Activated T-cell treated with anti-CD3 and anti-CD28 coated beads, Interleukin-2, amount 50 U/mL, for 4 hours (primary cell): ENCODE data around the gene PRKG2. TPM values are rescaled to one million over a fixed set of nuclear protein-coding genes. Genes with fewer than 3 reads are reported as not detected.
A peak's percentile ranks its signal among the peaks of the same experiment; 100 is the strongest.
"Not testable (repeated sequence)": the region's sequence is repeated elsewhere in the genome, so short reads cannot be mapped to it uniquely, and the experiment has no call there.

Experiments
- ATAC-seq, 2 donors: fragments of 200-7000 bp; cut with Tn5 transposase; one replicate each; pipeline ENCODE4 v1.10.0; 2021
- DNase-seq: peaks from one replicate; pipeline ENCODE4 v3.0.0-alpha.2; 2020
- H3K27me3 Mint-ChIP-seq: one replicate; pipeline ENCODE4 v1.8.0; 2021; ENCODE audit warnings: low read depth, mixed read lengths
- H3K36me3 Mint-ChIP-seq: one replicate; pipeline ENCODE4 v1.8.0; 2022; ENCODE audit warnings: mixed read lengths; ENCODE audit not compliant: insufficient read depth
- H3K4me1 Mint-ChIP-seq: one replicate; pipeline ENCODE4 v1.8.0; 2021; ENCODE audit warnings: low read depth, mixed read lengths
- H3K4me3 Mint-ChIP-seq: one replicate; pipeline ENCODE4 v1.8.0; 2021; ENCODE audit warnings: mild to moderate bottlenecking, moderate library complexity, mixed read lengths
- H3K9me3 Mint-ChIP-seq: one replicate; pipeline ENCODE4 v1.8.0; 2021; ENCODE audit warnings: mixed read lengths
- total RNA-seq, 3 donors: library from RNA; stranded (reverse); gene quantifications; one replicate each; pipeline ENCODE4 v1.2.1, GENCODE V29; 2021

PRKG2 gene
- total RNA-seq, 3 donors from 2014 or later = 0.05 to 0.32 (median 0.05) TPM

DNA sequence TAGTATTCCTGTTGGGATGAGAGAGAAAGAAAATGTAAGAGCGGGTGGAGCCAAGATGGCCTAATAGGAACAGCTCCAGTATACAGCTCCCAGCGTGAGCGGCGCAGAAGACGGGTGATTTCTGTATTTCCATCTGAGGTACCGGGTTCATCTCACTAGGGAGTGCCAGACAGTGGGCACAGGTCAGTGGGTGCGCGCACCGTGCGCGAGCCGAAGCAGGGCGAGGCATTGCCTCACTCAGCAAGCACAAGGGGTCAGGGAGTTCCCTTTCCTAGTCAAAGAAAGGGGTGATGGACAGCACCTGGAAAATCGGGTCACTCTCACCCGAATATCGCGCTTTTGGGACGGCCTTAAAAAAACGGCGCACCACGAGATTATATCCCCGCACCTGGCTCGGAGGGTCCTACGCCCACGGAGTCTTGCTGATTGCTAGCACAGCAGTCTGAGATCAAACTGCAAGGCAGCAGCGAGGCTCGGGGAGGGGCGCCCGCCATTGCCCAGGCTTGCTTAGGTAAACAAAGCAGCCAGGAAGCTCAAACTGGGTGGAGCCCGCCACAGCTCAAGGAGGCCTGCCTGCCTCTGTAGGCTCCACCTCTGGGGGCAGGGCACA, 61.2 kb downstream of the PRKG2 start:
- H3K4me3 Mint-ChIP-seq = peak overlapping the region; percentile 54
- H3K36me3 Mint-ChIP-seq = not testable (repeated sequence)

GRCh38 chr4:81152839-81153713, 61.9 kb downstream of the PRKG2 start:
- ATAC-seq (no peak), DNase-seq (no peak)
- H3K36me3 Mint-ChIP-seq = no peaks in the 10 kb centered on the region
- no peaks in the 10 kb centered on the region for H3K27me3 Mint-ChIP-seq
- H3K4me1 Mint-ChIP-seq = no peaks in the 10 kb centered on the region
- peak overlapping the region; percentile 54 for H3K4me3 Mint-ChIP-seq
- peaks cover 3% of the 10 kb centered on the region for H3K9me3 Mint-ChIP-seq

More for the DNA sequence above, 61.2 kb downstream of the PRKG2 start:
- H3K9me3 Mint-ChIP-seq, H3K4me1 Mint-ChIP-seq, ATAC-seq, H3K27me3 Mint-ChIP-seq: not testable (repeated sequence)
- peak; percentile 4 for DNase-seq

DNA sequence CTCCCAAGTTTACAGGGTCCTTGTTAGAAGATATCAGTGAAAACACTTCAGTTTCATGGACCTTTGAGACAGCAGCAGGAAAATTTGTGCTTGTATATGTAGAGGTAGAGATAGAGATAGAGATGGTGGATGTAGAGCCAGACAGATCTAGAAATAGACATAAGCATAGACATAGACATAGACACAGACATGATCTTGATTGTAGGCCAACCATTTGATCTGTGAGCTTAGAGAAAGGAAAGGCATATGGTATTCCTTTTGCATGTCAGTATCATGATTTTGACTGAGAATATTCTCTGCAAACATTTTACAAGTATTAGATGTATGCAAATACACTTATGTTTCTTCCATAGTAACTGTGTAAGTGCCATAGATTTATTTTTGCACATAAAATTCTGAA, 65.0 kb downstream of the PRKG2 start:
- ATAC-seq = no peak
- Mint-ChIP-seq H3K4me1 (no peaks in the 10 kb centered on the region), H3K36me3 (no peaks in the 10 kb centered on the region)

DNA sequence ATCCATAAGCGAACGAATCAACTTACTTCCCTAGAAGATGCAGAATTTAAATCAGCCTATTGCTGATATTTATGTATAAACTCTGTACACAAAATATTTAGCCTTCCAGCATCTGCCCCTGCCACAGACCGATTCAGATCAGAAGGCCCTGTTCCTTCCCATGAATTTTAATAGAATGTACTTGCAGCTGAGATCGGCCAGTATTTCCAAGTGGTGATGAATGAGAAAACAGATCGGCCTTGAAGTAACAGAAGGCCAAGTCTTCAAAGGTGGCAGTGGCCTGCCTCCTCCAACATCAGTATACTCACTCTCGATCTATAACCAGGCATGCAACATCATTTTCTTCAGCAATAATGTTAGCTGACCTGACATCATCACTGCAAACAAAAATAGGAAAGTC, 66.4 kb downstream of the PRKG2 start:
- ATAC-seq = no peak
- H3K27me3 Mint-ChIP-seq = no peaks in the 10 kb centered on the region
- H3K36me3 Mint-ChIP-seq = no peaks in the 10 kb centered on the region
- H3K9me3 Mint-ChIP-seq = peaks cover 1% of the 10 kb centered on the region
- no peak for DNase-seq
- no peaks in the 10 kb centered on the region for H3K4me1 Mint-ChIP-seq
- no peak overlapping the region for H3K4me3 Mint-ChIP-seq

More for the DNA sequence above, 65.0 kb downstream of the PRKG2 start:
- no peaks in the 10 kb centered on the region for H3K27me3 Mint-ChIP-seq
- no peak for DNase-seq
- H3K4me3 Mint-ChIP-seq = no peak overlapping the region
- peaks cover 3% of the 10 kb centered on the region for H3K9me3 Mint-ChIP-seq

- DNase-seq = no peak
- no peak for ATAC-seq
- no peaks in the 10 kb centered on the region for H3K9me3 Mint-ChIP-seq
- H3K27me3 Mint-ChIP-seq = no peaks in the 10 kb centered on the region
- H3K4me3 Mint-ChIP-seq = no peak overlapping the region
- H3K4me1 Mint-ChIP-seq = no peaks in the 10 kb centered on the region
- no peaks in the 10 kb centered on the region for H3K36me3 Mint-ChIP-seq
Observed at GRCh38 chr4:81146466-81146865, 68.6 kb downstream of the PRKG2 start.

- Mint-ChIP-seq H3K4me3 (no peak overlapping the region), H3K36me3 (no peaks in the 10 kb centered on the region), H3K4me1 (no peaks in the 10 kb centered on the region), H3K27me3 (no peaks in the 10 kb centered on the region), H3K9me3 (no peaks in the 10 kb centered on the region)
- no peak for ATAC-seq
- DNase-seq = no peak
Observed at GRCh38 chr4:81143183-81143582, 71.8 kb downstream of the PRKG2 start.

GRCh38 chr4:81142744-81143143, 72.3 kb downstream of the PRKG2 start:
- no peak for ATAC-seq
- no peaks in the 10 kb centered on the region for H3K9me3 Mint-ChIP-seq
- DNase-seq = no peak

DNA sequence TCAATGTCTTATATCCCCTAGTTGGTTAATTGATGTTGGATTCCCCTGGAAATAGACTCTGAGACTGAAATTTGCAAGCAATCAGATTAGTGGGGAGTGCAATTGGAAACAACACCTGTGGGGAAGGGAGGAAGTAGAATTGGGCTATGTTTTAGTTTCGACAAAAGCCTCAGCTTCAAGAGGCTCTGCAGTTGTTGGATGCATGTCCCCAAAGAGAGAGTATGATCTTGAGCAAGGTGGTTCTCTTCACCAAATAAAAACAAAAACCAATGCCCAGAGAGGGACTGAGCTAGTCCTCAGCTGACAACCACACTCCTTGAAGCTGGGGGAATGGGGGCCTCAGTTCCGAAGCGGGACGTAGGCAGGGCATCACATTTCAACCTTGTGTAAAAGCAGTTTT, 77.1 kb downstream of the PRKG2 start:
- Mint-ChIP-seq H3K36me3 (no peaks in the 10 kb centered on the region), H3K4me1 (no peaks in the 10 kb centered on the region), H3K9me3 (no peaks in the 10 kb centered on the region), H3K27me3 (peaks cover 6% of the 10 kb centered on the region), H3K4me3 (no peak overlapping the region)
- no peak for ATAC-seq
- no peak for DNase-seq

More at GRCh38 chr4:81142744-81143143, 72.3 kb downstream of the PRKG2 start:
- Mint-ChIP-seq H3K36me3 (no peaks in the 10 kb centered on the region), H3K4me3 (no peak overlapping the region), H3K27me3 (peaks cover under 1% of the 10 kb centered on the region), H3K4me1 (no peaks in the 10 kb centered on the region)

- Mint-ChIP-seq H3K4me1 (no peaks in the 10 kb centered on the region), H3K27me3 (peaks cover 6% of the 10 kb centered on the region), H3K36me3 (no peaks in the 10 kb centered on the region), H3K4me3 (no peak overlapping the region), H3K9me3 (no peaks in the 10 kb centered on the region)
- ATAC-seq (no peak), DNase-seq (no peak)
Observed at GRCh38 chr4:81137446-81137845, 77.6 kb downstream of the PRKG2 start.

DNA sequence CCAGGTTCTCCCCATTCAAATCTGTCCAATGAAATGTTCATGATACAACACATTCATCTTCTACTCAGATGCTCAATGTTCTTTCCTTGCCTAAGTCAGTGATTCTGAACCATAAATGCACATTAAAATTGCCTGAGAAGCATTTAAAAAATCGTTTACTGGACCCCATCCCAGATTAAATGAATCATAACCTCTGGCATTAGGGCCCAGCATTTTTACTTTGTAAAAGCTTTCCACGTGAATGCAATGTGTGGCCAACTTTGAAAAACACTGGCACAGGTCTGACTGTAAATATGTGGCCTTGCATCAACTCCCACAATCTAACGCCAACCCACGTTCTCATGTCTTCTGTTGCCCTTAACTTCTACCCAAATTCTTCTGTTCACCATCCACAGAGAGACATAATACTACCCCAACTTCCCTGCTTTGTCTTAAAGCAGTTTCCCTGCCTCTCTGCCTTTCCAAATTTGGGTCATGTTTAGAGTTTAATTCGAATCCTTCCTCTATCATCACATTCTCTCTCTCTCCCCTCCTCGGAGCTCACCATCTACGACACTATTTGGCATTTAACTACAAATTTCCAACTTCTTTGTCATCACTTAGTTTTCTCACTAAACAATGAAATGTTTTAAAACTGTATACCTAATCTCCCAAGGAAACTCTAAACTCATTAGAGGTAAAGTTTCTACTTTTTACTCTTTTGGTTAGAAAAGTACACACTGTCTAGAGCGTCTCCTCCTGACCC, 78.7 kb downstream of the PRKG2 start:
- peaks cover 6% of the 10 kb centered on the region for H3K27me3 Mint-ChIP-seq
- no peak for ATAC-seq
- DNase-seq = no peak
- H3K4me3 Mint-ChIP-seq = no peak overlapping the region
- no peaks in the 10 kb centered on the region for H3K9me3 Mint-ChIP-seq
- H3K36me3 Mint-ChIP-seq = no peaks in the 10 kb centered on the region
- no peaks in the 10 kb centered on the region for H3K4me1 Mint-ChIP-seq

DNA sequence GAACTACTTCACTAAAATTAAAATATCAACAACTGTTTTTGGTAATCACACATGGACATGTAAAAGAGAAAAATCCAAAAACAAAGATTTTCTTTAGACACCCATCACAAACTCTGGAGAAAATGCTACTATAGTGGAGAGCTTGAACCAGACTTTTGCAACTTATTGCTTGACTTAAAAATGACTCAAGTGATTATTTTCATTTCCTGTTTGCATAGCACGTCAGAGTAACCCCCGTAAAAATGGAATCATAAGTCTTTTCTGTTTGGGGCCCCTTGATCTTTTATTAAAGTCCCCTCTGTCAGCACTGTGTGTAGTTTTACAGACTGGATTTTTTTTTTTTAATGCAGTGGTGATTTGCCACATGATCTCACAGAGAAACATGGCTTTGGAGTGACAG, 79.5 kb downstream of the PRKG2 start:
- Mint-ChIP-seq H3K9me3 (no peaks in the 10 kb centered on the region), H3K27me3 (peaks cover 6% of the 10 kb centered on the region), H3K36me3 (no peaks in the 10 kb centered on the region), H3K4me1 (no peaks in the 10 kb centered on the region), H3K4me3 (no peak overlapping the region)
- ATAC-seq (no peak), DNase-seq (no peak)

DNA sequence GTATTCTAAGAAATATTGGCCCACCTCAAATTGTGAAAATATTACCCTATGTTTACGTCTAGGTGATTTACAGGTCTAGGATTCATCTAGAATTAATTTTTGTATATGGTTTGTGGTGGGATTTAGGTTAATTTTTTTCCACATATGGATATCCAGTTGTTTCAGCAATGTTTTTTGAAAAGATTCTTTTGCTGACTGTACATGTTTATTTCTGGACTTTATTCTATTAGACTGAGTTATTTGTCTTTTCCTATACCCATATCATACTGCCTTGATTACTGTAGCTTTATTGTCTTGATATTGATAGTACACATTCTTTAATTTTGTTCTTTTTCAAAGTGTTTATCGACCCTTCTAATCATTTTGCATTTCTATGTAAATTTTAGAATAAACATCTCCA, 83.5 kb downstream of the PRKG2 start:
- Mint-ChIP-seq H3K36me3 (no peaks in the 10 kb centered on the region), H3K4me1 (no peaks in the 10 kb centered on the region), H3K27me3 (peaks cover 5% of the 10 kb centered on the region), H3K4me3 (no peak overlapping the region), H3K9me3 (no peaks in the 10 kb centered on the region)
- no peak for DNase-seq
- no peak for ATAC-seq

DNA sequence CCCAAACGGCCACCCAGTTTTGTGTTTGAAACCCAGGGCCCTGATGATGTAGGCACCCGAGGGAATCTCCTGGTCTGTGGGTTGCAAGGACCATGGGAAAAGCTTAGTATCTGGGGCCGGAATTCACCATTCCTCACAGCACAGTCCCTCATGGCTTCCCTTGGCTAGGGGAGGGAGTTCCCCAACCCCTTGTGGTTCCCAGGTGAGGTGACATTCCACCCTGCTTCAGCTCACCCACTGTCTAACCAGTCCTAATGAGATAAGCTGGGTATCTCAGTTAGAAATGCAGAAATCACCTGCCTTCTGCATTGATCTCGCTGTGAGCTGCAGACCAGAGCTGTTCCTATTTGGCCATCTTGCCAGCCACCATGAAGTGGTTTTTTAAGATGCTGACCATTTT, 84.0 kb downstream of the PRKG2 start:
- Mint-ChIP-seq H3K4me3 (no peak overlapping the region), H3K36me3 (no peaks in the 10 kb centered on the region), H3K9me3 (no peaks in the 10 kb centered on the region)

DNA sequence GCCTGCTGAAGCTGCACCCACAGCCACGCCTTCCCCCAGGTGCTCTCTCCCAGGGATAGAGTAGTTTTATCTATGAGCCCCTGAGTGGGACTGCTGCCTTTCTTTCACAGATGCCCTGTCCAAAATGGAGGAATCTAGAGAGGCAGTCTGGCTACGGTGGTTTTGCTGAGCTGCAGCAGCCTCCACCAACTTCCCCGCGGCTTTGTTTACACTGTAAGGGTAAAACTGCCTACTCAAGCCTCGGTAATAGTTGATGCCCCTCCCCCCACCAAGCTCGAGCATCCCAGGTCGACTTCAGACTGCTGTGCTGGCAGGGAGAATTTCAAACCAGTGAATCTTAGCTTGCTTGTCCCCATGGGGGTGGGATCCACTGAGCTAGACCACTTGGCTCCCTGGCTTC, 84.5 kb downstream of the PRKG2 start:
- Mint-ChIP-seq H3K9me3 (no peaks in the 10 kb centered on the region), H3K36me3 (no peaks in the 10 kb centered on the region), H3K4me1 (no peaks in the 10 kb centered on the region), H3K4me3 (no peak overlapping the region), H3K27me3 (peaks cover 5% of the 10 kb centered on the region)
- no peak for ATAC-seq
- DNase-seq = no peak

More for the DNA sequence above, 84.0 kb downstream of the PRKG2 start:
- no peak for DNase-seq
- peaks cover 5% of the 10 kb centered on the region for H3K27me3 Mint-ChIP-seq
- no peak for ATAC-seq
- H3K4me1 Mint-ChIP-seq = no peaks in the 10 kb centered on the region
